ENCODE measurements around the gene ASCC3. TPM values are rescaled to one million over a fixed set of nuclear protein-coding genes. Genes with fewer than 3 reads are reported as not detected.

The ASCC3 gene
- total RNA-seq, 1 experiment from 2014 or later: 38.9 TPM

GRCh38 chr6:100700009-100700408 is 181.1 kb downstream of the ASCC3 start:
- no peaks in the 10 kb centered on the region; the same call in none of the 2 replicates for H3K36me3 ChIP-seq (replicated peaks; ENCODE audit: control insufficient read depth, insufficient read depth, low read length)
- no peak for DNase-seq
- H3K4me3 ChIP-seq (ENCODE audit: insufficient read depth, low read depth, low read length): no peak overlapping the region
- H3K27me3 ChIP-seq (ENCODE audit: control insufficient read depth, insufficient read depth, low read length): no peaks in the 10 kb centered on the region

- no peak for DNase-seq
- Histone ChIP-seq H3K4me3 (ENCODE audit: insufficient read depth, low read depth, low read length) (no peak overlapping the region), H3K27me3 (ENCODE audit: control insufficient read depth, insufficient read depth, low read length) (no peaks in the 10 kb centered on the region), H3K36me3 (replicated peaks; ENCODE audit: control insufficient read depth, insufficient read depth, low read length) (no peaks in the 10 kb centered on the region; the same call in 1 of the 2 replicates)
Measured at GRCh38 chr6:100695445-100695844, 185.7 kb downstream of the ASCC3 start.

- Histone ChIP-seq H3K27me3 (ENCODE audit: control insufficient read depth, insufficient read depth, low read length) (no peaks in the 10 kb centered on the region), H3K36me3 (replicated peaks; ENCODE audit: control insufficient read depth, insufficient read depth, low read length) (no peaks in the 10 kb centered on the region), H3K4me3 (ENCODE audit: insufficient read depth, low read depth, low read length) (no peak overlapping the region)
- DNase-seq: no peak
Measured at GRCh38 chr6:100693249-100693927, 187.7 kb downstream of the ASCC3 start.

DNA sequence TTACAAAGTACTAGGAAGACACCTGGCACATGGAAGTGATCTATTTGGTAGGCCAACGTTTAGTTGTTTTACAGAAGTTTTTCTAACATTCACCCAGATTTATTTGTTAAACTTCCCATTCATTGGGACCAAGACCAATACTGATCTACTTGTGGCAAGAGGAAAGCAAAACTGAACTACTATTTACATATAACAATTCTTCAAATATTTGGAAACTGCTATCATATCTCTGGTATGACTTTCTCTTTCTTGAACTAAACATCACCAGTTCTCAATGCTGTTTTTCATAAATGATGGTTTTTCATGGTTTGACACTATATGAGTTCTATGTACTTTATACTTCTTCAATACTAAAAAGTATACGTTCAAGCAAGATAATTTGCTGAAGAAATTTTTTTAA is 189.2 kb downstream of the ASCC3 start:
- H3K27me3 ChIP-seq (ENCODE audit: control insufficient read depth, insufficient read depth, low read length): no peaks in the 10 kb centered on the region
- H3K4me3 ChIP-seq (ENCODE audit: insufficient read depth, low read depth, low read length): no peak overlapping the region
- no peak for DNase-seq
- H3K36me3 ChIP-seq (replicated peaks; ENCODE audit: control insufficient read depth, insufficient read depth, low read length): no peaks in the 10 kb centered on the region

DNA sequence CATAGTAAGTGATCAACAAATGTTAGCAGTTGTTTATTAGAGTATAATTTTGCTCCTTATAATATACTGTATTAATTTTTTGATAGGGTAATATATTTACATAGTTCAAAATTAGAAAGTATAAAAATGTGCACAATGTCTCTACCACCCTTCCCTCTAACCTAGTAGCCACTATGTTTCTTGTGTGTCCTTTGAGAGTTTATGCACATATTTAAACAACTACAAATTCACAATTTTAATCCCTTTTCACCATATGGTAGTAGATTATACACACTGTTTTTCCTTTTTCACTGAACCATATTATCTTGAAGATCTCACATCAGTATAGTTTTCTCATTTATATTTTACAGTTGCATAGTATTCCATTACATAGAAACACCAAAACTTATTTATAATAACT is 194.9 kb downstream of the ASCC3 start:
- no peak overlapping the region for H3K4me3 ChIP-seq (ENCODE audit: insufficient read depth, low read depth, low read length)
- H3K27me3 ChIP-seq (ENCODE audit: control insufficient read depth, insufficient read depth, low read length): no peaks in the 10 kb centered on the region
- no peak for DNase-seq
- no peaks in the 10 kb centered on the region for H3K36me3 ChIP-seq (replicated peaks; ENCODE audit: control insufficient read depth, insufficient read depth, low read length)

- no peaks in the 10 kb centered on the region for H3K36me3 ChIP-seq (replicated peaks; ENCODE audit: control insufficient read depth, insufficient read depth, low read length)
- DNase-seq: no peak
Measured at GRCh38 chr6:100685747-100686146, 195.4 kb downstream of the ASCC3 start.

GRCh38 chr6:100680163-100680562 is 201.0 kb downstream of the ASCC3 start:
- no peak for DNase-seq
- Histone ChIP-seq H3K27me3 (ENCODE audit: control insufficient read depth, insufficient read depth, low read length) (no peaks in the 10 kb centered on the region), H3K4me3 (ENCODE audit: insufficient read depth, low read depth, low read length) (no peak overlapping the region), H3K36me3 (replicated peaks; ENCODE audit: control insufficient read depth, insufficient read depth, low read length) (no peaks in the 10 kb centered on the region)

More at GRCh38 chr6:100685747-100686146, 195.4 kb downstream of the ASCC3 start:
- H3K4me3 ChIP-seq (ENCODE audit: insufficient read depth, low read depth, low read length): no peak overlapping the region
- no peaks in the 10 kb centered on the region for H3K27me3 ChIP-seq (ENCODE audit: control insufficient read depth, insufficient read depth, low read length)

- no peak for DNase-seq
- Histone ChIP-seq H3K27me3 (ENCODE audit: control insufficient read depth, insufficient read depth, low read length) (no peaks in the 10 kb centered on the region), H3K36me3 (replicated peaks; ENCODE audit: control insufficient read depth, insufficient read depth, low read length) (no peaks in the 10 kb centered on the region), H3K4me3 (ENCODE audit: insufficient read depth, low read depth, low read length) (no peak overlapping the region)
Measured at GRCh38 chr6:100678027-100678426, 203.1 kb downstream of the ASCC3 start.

DNA sequence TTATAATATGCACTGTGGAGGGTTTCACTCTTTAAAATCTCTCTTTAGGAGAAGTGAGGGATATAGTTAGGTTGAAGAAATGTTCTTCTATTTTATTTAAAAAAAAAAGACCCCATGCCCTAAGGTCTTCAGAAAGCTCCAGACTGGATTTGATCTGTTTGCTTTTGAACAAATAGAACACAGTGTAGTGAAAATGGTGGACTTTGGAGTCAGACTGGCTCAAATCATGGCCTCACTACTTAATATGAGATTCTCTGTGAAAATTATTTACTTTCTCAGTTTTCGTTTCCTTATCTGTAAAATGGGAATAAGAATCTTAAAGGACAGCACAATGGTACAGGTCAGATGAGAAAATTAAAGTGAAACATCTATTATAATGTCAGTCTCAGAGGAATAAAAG is 203.9 kb downstream of the ASCC3 start:
- no peak for DNase-seq
- Histone ChIP-seq H3K27me3 (ENCODE audit: control insufficient read depth, insufficient read depth, low read length) (no peaks in the 10 kb centered on the region), H3K4me3 (ENCODE audit: insufficient read depth, low read depth, low read length) (no peak overlapping the region), H3K36me3 (replicated peaks; ENCODE audit: control insufficient read depth, insufficient read depth, low read length) (no peaks in the 10 kb centered on the region)

DNA sequence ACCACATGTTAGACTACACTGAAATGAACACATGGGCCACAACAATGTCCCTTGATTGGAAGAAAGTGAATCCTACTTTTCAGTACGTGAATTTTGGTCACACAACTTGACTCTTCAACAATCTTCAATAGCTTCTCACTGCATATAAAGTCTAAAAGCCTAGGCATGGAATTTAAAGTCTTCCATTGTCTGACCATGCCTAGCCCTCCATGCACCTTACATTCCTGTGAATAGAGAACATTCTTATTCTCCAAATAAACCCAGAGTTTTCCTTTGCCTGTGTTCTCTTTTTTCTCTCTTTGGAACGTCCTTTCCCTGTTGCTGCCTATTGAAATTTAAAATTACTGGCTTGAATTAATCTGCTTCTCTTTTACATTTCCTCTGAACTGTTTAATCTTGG is 207.5 kb downstream of the ASCC3 start:
- H3K27me3 ChIP-seq (ENCODE audit: control insufficient read depth, insufficient read depth, low read length): no peaks in the 10 kb centered on the region
- no peak overlapping the region for H3K4me3 ChIP-seq (ENCODE audit: insufficient read depth, low read depth, low read length)
- DNase-seq: no peak
- H3K36me3 ChIP-seq (replicated peaks; ENCODE audit: control insufficient read depth, insufficient read depth, low read length): no peaks in the 10 kb centered on the region

- no peak for DNase-seq
- H3K4me3 ChIP-seq (ENCODE audit: insufficient read depth, low read depth, low read length): no peak overlapping the region
- H3K27me3 ChIP-seq (ENCODE audit: control insufficient read depth, insufficient read depth, low read length): no peaks in the 10 kb centered on the region
- H3K36me3 ChIP-seq (replicated peaks; ENCODE audit: control insufficient read depth, insufficient read depth, low read length): no peaks in the 10 kb centered on the region
Measured at GRCh38 chr6:100671740-100672139, 209.4 kb downstream of the ASCC3 start.

DNA sequence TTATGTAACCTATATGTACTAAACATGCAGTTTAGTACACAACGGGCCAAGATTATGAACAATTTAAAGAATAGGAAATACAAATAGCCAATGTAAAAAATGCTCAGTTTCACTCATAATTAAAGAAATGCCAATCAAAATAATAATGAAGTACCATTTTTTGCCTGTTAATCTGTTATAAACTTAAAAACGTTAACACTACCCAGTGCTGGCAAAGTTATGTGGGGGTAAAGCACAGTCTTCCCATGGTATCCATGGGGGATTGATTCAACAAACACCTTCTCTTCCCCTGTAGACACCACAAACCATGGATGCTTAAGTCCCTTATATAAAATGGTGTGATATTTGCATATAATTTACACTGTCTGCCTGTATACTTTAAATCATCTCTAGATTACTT is 211.1 kb downstream of the ASCC3 start:
- no peaks in the 10 kb centered on the region for H3K27me3 ChIP-seq (ENCODE audit: control insufficient read depth, insufficient read depth, low read length)
- DNase-seq: no peak
- H3K36me3 ChIP-seq (replicated peaks; ENCODE audit: control insufficient read depth, insufficient read depth, low read length): no peaks in the 10 kb centered on the region
- H3K4me3 ChIP-seq (ENCODE audit: insufficient read depth, low read depth, low read length): no peak overlapping the region

DNA sequence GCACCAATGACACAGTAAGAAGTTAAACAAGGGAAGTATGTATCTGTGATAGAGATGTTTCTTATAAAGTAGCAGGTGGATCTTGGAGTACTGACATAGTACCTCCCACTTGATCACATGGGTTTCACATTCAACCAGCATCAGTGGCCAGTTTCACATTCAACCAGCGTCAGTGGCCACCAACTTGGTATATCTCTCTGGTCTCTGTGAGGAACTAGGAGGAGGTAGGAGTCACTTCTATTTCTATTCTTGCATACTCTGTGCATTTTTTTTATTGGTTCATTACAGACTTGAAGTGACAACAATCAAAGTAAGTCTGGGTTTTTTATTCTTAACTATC is 216.1 kb downstream of the ASCC3 start:
- Histone ChIP-seq H3K27me3 (ENCODE audit: control insufficient read depth, insufficient read depth, low read length) (no peaks in the 10 kb centered on the region), H3K4me3 (ENCODE audit: insufficient read depth, low read depth, low read length) (no peak overlapping the region), H3K36me3 (replicated peaks; ENCODE audit: control insufficient read depth, insufficient read depth, low read length) (no peaks in the 10 kb centered on the region)
- DNase-seq: no peak

DNA sequence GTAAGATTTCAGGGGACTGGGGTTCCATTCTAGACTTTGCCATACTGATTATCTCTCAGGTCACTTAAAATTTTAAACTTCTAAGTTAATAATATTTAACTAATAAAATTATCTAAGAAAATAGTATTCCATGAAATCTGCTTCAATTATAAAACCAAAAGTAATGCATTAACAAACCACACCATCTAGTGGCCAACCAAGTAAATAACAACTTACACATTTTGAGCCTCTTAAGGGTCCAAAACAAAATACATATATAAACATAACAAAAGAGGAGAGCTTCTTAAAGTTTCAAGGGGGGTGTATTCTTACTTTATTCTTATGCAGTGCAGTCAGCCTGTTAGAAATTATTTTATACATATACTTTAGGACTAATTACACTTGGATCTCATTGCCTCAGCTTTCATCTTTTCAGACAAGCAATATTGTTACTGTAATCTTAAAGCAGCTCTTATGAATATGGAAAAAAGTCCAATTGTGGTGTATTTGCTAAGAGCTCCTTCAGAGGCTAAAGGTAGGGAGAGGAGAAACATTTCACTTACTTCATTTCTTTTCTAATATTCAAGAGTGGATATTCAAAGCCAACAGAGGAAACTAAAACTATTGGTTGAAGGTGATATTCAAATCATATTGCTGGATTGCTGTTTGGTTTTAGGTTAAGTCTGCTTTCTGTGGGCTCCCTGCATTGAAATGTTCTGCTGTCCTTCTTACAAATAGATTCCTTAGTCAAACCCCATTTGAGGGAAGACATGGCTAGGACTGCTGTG is 216.7 kb downstream of the ASCC3 start:
- Histone ChIP-seq H3K27me3 (ENCODE audit: control insufficient read depth, insufficient read depth, low read length) (no peaks in the 10 kb centered on the region), H3K36me3 (replicated peaks; ENCODE audit: control insufficient read depth, insufficient read depth, low read length) (no peaks in the 10 kb centered on the region), H3K4me3 (ENCODE audit: insufficient read depth, low read depth, low read length) (no peak overlapping the region)
- DNase-seq: no peak

- Histone ChIP-seq H3K36me3 (replicated peaks; ENCODE audit: control insufficient read depth, insufficient read depth, low read length) (no peaks in the 10 kb centered on the region), H3K4me3 (ENCODE audit: insufficient read depth, low read depth, low read length) (no peak overlapping the region), H3K27me3 (ENCODE audit: control insufficient read depth, insufficient read depth, low read length) (no peaks in the 10 kb centered on the region)
- DNase-seq: no peak
Measured at GRCh38 chr6:100663219-100663863, 217.8 kb downstream of the ASCC3 start.
